NCI-H748 (cell line): ENCODE results near the gene ETFRF1.

Experiments
- DNase-seq: peaks from one replicate; lab custom pipeline; 2025; ENCODE audit not compliant: unreplicated experiment; lab: John Stamatoyannopoulos, UW

Gene ETFRF1

DNA sequence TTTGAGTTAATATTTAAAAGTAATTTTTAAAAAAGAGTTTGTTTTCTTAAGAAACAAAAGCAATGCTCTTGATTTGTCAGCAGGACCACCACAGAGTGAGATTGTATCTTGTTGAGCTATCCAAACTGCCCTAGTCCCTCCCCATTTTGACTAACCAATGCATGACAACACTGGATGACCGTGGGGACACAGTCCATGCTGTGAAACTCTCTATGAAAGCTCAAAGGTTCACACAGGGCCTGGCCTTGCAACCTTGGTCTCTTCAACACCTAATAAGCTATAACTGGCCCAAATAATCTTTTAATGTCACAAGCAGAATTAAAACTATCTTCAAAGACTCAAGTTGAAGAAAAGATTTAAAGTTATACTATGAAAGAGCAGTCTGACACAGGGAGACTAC, 13.5 kb downstream of the ETFRF1 start:
- no peak for DNase-seq

DNA sequence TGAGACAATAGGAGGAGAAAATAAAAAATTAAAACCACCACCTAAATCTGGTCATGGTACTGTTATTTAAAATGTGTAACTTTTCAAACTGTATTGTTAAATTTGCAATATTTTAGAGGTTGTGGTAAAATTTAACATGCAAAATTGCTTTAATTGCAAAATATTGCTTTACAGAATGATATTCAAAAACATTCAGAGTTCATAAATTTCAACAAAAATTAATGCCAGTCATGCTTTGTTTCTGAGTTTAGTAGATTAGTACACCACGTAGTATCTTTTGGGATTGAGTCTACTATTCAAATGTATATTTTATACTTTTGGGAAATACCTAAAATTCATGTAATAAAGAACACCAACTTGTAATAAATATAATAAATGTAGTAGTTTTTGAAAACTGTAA, 18.3 kb downstream of the ETFRF1 start:
- DNase-seq: no peak

DNA sequence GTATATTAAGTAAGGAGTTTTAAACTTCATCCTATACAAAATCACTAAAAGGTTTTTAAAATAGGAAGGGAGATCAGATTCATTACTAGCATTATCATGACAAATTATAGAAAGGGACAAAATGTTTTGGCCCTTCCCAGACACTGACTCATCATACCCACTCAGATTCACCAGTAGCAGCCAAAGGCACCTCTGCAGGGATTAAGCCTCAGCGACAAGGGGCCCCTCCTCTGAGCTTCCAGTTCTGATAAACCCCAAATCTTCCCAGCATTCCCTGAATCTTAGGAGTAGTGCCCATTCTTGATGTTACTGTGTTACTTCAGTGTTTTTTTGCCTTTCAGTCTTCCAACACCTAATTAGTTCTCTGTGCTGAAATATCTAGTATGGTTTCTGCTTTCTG, 41.2 kb downstream of the ETFRF1 start:
- no peak for DNase-seq

DNA sequence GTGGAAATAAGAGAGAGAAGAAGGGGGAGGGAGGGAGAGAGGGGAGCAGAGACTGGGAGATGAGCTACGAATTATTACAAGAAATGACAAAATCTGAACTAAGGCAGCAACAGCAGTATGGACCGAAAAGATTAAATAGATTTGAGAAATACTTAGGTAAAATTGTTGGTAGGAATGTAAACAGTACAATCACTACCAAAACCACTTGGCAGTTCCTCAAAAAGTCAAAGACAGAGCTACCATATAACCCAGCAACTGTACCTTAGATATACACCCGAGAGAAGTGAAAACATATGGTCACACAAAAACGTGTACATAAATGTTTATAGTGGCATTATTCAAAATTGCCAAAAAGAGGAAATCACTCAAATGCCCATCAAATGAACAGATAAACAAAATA, 41.6 kb downstream of the ETFRF1 start:
- no peak for DNase-seq

DNA sequence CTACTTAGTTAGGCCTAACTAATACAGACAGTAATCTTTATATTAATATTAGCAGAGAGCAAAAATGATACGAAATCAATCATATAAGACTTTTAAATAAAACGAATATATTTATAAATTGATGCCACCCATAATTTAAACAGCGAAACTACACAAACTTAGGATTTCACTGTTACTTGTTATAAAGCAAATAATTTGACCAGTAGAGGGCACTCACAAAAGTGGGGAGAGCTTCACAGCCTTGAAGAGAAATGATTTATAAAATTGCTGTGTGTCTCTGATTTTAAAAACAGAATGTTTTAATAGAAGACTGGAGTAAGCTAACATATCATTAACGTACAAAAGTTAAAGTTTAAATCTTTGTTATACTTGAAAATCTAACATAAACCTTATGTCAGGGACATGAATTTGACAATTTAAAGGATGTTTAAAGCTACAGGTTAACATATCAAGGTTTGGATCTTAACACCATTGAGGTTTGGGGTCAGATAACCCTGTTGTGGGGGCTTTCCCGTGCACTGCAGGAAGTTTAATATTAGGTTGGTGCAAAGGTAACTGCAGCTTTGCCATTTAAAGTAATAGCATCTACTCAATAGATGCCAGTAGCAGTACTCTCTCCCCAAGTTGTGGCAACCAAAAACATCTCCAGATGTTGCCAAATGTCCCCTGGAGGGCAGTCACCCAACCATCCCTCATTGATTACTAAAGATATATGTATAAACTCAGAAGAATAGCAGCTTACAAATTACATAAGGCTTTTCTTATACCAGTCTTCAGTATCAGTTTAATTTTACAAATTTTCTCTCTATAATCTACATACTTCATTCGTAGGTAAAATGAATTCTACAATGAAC, 46.4 kb downstream of the ETFRF1 start:
- peak; percentile 24 for DNase-seq

DNA sequence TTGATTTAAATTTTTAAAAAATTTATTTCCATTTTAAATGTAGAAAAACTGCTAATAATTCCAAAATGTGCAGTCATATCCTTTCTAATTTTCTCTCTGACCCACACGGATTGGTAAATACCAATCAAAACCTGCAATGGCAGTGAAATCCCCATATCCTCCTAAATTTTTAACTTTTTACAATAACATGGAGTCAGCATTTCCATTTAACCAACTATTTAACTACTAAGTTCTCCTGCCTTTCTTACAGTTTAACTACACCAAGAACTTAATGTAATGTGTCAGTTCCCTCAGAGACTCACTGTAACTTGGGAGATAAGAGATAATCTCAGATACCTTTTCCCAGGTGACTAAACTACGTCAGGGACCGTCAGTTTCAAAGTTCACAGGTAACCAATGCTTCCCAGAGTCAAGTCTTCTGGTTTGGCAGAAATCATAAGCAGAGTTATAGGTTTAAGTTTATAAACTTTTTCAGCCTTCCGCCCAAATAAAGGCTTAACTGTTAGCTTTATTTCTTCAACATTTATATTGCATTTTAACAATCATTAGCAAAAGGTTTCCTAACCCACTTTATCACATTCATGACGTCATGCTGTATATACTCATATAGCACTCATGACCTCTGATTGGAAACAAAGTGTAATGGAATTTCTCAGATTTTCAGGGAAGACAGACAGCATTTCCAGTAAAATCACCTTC, 48.1 kb downstream of the ETFRF1 start:
- no peak for DNase-seq

DNA sequence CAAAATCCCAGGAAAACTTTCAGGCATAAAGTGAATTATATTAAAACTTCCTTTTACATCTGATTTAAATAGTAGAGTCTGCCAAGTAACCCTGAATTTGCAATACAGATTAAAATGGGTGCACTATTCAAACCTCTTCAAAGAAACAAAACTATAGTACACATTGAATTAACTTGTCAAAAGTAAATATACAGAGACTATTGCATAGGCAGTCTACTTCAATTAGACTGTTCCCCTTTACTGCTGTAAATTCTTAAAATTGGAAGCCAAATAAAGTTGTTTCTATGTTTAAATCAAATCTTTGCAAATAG, 48.6 kb downstream of the ETFRF1 start:
- DNase-seq: no peak

DNA sequence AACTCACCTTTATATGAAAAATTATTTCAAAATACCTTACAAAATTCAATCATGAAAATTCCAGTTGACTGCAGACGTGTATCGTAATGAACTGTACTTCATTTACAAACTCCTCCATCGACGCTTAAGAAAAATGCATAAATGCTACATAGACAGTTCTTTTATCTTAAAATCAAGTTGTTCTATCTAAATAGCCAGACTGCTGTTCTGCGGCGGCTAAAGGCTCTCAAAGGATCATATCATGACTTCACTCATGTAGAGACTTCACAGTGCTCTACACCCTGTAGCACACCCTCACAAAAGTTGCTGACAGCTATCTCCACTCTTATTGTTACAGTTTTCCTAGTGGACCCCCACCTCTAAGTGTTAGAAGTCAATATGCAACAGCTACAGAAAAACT, 50.5 kb downstream of the ETFRF1 start:
- no peak for DNase-seq

DNA sequence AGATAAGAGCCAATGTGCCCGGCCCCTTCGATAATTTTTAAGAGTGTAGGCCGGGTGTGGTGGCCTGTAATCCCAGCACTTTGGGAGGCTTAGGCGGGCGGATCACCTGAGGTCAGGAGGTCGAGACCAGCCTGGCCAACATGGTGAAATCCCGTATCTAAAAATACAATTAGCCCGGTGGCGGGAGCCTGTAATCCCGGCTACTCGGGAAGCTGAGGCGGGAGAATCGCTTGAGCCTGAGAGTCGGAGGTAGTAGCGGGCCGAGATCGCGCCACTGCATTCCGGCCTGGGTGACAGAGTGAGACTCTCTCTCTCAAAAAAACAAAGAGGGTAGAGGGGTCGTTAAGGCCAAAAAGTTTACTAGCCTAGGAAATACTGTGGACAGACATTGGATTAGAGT, 53.1 kb downstream of the ETFRF1 start:
- DNase-seq: no peak

DNA sequence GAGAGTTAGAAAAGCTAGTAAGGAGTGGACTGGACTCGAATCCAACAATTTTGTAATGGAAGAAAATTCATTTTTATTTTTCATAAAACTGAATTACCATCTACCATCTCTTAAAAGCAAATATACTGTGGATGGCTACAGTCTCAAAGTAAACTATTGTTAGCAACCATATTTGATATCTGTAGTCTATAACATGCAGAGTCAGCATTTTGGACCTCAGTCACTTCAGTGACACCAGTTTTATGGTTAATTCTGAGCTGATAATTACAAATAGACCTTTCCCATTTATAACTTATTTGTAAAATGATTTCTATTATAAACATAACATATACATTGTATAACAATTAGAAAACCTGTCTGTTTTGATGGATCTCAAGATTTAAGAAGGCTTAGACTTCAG, 53.7 kb downstream of the ETFRF1 start:
- DNase-seq: no peak

DNA sequence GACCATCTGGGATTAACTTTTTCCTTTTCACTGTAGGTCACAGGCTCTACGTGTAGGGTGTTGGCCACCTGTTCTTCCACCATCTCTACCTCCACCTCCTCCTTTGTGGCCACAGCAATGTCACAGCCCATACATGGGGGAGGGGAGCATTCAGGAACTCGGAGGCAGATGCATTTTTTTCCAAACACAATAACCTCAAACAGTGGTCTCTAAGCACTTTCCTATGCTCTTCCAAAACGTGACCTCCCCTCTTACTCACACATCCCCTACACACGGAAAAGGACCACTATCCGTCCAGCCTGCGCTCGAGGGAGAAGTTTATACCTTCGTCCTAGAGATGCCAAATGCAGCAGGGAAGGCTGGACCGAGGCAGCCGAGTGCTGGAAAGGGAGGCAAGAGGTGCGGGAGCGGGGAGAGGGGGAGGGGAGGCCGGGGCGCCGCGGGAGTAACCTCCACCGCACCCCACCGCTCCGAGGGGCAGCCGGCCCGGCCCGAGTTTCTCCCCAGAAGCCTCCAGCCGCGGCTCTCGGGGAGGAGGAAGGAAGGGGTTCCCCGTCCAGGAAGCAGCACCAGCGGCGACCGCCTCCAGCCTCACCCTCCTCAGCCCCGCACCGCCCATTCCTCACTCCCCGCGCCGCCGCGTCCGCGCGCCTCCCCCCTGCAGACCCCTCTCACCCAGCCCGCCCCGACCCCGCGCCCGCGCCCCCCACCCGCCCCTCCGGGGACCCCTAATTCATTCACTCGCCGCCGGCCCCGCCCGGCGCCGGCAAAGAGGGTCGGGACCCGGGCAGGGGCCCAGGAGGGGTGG, 55.1 kb downstream of the ETFRF1 start:
- peak; percentile 43 for DNase-seq

DNA sequence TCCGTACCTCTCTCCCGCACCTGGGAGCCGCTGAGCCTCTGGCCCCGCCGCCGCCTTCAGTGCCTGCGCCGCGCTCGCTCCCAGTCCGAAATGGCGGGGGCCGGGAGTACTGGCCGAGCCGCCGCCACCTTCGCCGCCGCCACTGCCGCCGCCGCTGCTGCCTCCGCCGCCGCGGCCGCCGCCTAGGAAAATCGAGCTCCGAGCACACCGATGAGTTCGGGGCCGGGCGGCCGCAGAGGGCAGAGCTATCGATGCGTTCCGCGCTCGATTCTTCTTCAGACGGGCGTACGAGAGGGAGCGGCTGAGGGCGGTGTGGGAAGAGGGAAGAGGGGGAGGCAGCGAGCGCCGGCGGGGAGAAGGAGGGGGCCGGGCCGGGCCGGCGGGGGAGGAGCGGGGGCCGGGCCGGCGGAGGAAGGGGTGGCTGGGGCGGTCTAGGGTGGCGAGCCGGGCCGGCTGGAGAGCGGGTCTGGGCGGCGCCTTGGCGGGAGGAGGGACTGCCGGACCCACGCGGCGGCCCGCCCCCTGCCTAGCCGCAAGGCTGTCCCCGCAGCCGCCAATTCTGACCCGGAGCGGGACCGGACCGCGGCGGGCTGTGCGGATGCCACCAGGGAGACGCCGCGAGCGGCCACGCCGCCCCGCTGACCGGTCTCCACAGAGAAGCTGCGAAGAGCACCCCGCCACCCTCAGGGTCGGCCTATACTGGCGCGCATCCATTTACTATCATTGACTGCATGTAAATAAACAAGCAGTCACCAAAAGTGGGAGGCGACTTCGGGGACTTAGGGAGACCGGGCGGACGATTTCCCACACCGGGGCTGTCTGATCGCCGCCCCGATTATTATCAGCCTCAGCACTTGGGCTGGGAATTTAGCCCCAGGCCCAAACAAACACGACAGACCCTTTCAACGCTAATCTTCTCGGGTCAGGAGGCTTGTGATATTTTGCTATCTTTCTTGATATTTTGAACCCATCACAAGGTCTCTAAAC, 56.0 kb downstream of the ETFRF1 start, which contains the start of gene KRAS:
TSS of gene KRAS (minus strand) at position 186 of the 987 bp plus-strand sequence.
- peak; percentile 95 for DNase-seq

DNA sequence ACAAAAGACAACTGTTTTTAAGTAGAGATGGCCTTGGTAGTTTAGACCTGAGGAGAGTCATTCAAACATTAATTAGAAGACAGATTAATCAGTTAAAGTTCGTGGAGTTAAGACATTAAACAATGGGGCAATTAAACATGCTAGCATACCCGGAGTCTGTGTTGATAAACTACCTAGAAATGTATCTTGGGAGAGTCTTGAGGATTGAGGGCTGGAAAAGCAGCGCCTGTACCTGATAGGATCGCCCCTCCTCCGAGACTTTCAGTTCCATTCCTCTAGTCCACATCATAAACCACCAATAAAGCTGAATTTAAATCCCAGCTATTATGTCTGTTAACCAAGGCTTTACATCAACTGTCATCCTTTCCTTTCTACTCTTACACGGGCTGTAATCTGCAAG, 56.7 kb downstream of the ETFRF1 start:
- no peak for DNase-seq

DNA sequence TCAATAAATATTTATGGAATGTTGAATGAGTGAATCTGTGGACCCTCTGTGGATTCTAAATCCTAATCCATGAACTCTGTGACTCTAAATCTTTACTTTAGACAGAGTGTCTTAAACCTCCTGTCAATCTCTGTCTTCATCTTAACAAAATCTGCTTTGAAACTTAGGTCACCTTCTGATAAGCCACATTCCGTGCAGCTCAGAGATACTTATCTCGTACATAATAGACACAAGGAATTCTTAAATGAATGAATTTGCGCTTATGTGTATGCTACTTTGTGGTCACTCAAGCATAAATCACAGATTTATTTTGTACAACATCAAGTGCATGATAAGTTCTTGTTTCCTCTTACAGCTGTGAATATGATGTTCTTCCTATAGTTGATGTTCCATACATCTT, 57.9 kb downstream of the ETFRF1 start:
- no peak for DNase-seq

DNA sequence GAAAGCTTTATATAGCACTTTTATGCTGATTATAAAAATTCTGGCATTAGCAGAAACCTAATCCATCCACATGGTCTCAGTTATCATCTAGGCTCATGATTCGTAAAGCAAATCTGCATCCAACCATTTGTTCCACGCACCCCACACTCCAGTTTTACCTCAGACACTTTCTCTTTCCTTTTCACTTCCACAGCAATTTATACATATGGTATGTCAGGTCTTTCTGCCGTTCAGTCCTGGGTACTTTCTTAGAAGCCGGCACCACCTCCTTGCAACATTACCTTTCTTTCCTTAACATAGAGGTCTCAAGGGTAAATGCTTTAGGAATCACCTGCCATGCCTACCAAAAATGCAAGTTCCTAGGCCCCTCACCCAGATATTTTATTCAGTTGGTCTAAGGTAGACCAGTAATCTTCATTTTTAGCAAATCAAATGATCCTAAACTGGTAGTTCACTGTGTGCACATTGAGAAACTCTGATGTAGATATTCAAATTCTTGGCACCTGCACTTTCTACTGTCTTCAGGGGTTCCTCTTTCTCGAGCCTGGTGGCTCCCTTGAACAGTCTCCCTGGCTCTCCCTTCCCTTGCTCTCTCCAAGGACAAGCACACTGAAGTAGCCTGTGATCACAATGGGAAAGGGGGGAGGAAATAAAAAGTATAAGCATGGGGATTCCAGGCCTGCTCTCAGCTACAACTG, 58.5 kb downstream of the ETFRF1 start:
- DNase-seq: no peak

DNA sequence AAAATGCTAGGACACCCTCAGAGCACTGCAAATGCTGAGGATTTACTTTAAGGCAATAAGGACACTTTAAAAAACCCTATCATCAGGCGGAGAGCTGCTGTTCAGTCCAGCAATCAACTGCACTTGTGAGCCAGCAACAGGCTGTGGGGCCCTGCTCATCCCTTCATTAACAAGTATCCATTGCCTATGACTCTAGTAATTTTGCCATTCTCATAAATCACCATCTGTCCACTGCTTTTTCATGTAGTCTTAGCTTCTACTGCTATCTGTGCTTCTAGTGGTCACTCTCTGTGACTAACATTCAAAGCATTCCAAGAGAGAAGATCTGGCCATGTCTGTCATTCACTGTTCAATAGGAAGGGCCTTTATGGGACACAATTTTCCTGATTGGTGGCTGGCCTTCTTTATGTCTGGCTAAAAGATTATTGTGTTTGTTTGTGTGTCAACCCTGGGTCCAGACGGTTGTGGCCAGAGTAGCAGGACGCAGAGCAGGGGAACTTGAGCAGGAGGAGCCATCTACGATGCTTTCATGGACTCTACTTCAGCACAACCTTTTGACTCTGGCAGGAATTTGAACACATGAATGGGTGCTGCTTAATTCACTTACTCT, 59.3 kb downstream of the ETFRF1 start:
- DNase-seq: no peak
